HEK293 (cell line): ENCODE data around the gene SGMS1.
A peak's percentile ranks its signal among the peaks of the same experiment; 100 is the strongest.

Experiments
- ZFHX2 ChIP-seq: fragments of 450-650 bp; formaldehyde crosslinking; conservative IDR thresholded peaks from 2 replicates; pipeline ENCODE4 v1.5.1; 2016; ENCODE audit warnings: missing biosample characterization, missing genetic modification characterization
- ZNF19 ChIP-seq: fragments of 450-650 bp; formaldehyde crosslinking; IDR thresholded peaks from 2 replicates; pipeline ENCODE4; 2016; ENCODE audit warnings: missing biosample characterization, missing genetic modification characterization, low read depth
- ZNF501 ChIP-seq: fragments of 450-650 bp; formaldehyde crosslinking; IDR thresholded peaks from 2 replicates; pipeline ENCODE4 v1.5.1; 2016; ENCODE audit warnings: missing biosample characterization, missing genetic modification characterization
- ZXDB ChIP-seq: fragments of 450-650 bp; formaldehyde crosslinking; IDR thresholded peaks from 2 replicates; pipeline ENCODE4 v1.5.1; 2016; ENCODE audit warnings: missing biosample characterization, missing genetic modification characterization
- TF ChIP-seq, protein P1 (sequence below): fragments of 450-650 bp; formaldehyde crosslinking; IDR thresholded peaks from 2 replicates; pipeline ENCODE4 v1.5.1; 2016; ENCODE audit warnings: missing biosample characterization, missing genetic modification characterization, borderline replicate concordance
- TF ChIP-seq, protein P2 (sequence below): fragments of 450-650 bp; formaldehyde crosslinking; IDR thresholded peaks from 2 replicates; pipeline ENCODE4 v1.5.1; 2016; ENCODE audit warnings: missing biosample characterization, missing genetic modification characterization
- TF ChIP-seq, protein P3 (sequence below): fragments of 450-650 bp; formaldehyde crosslinking; IDR thresholded peaks from 2 replicates; pipeline ENCODE4 v1.5.1; 2016; ENCODE audit warnings: missing biosample characterization, missing genetic modification characterization, low read depth
- TF ChIP-seq, protein P4 (sequence below): fragments of 450-650 bp; formaldehyde crosslinking; conservative IDR thresholded peaks from 2 replicates; pipeline ENCODE4 v1.5.1; 2016; ENCODE audit warnings: low read depth, missing biosample characterization, missing genetic modification characterization

DNA sequence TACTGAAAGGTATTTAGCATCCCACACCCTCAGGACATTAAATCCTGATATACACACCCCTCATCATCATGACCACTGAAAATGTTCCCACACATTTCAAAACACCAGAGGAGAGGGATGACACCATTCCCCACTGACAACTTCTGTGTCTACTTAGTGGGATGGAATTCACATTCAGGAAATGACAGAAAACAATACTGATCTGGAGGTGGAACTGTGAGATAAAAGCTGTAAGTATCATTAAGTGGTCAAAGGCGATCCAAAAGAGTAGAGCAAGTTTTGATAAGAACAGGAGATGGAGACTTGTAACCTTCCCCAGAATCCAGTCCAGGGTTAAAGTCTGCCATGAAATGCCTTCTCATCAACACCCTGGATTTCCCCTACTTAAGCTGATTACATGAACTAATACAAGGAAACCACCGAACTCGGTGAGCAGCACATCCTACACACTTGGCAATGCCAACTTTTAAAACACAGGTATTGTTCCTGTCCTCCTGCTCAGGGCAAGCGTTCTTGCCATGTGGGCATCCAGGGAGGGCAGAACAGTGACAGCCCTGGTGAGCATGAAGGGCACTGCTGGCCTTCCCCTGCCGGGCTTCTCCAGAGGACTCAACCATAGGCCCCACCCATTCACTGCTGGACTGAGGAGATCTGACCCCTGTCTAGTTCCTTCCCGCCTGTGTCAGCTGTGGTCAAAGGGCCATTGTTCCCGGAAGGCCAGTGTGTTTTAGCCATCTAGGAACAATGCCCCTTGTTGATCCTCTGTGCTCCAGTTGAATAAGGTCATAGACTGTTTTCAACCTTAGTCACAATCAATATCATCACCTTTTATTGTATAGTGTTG, 85.0 kb downstream of the SGMS1 start:
- TF ChIP-seq, protein P1, sequence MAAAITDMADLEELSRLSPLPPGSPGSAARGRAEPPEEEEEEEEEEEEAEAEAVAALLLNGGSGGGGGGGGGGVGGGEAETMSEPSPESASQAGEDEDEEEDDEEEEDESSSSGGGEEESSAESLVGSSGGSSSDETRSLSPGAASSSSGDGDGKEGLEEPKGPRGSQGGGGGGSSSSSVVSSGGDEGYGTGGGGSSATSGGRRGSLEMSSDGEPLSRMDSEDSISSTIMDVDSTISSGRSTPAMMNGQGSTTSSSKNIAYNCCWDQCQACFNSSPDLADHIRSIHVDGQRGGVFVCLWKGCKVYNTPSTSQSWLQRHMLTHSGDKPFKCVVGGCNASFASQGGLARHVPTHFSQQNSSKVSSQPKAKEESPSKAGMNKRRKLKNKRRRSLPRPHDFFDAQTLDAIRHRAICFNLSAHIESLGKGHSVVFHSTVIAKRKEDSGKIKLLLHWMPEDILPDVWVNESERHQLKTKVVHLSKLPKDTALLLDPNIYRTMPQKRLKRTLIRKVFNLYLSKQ (tag by site-specific recombination), result no peak
- TF ChIP-seq, protein P2, sequence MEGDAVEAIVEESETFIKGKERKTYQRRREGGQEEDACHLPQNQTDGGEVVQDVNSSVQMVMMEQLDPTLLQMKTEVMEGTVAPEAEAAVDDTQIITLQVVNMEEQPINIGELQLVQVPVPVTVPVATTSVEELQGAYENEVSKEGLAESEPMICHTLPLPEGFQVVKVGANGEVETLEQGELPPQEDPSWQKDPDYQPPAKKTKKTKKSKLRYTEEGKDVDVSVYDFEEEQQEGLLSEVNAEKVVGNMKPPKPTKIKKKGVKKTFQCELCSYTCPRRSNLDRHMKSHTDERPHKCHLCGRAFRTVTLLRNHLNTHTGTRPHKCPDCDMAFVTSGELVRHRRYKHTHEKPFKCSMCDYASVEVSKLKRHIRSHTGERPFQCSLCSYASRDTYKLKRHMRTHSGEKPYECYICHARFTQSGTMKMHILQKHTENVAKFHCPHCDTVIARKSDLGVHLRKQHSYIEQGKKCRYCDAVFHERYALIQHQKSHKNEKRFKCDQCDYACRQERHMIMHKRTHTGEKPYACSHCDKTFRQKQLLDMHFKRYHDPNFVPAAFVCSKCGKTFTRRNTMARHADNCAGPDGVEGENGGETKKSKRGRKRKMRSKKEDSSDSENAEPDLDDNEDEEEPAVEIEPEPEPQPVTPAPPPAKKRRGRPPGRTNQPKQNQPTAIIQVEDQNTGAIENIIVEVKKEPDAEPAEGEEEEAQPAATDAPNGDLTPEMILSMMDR (tag by site-specific recombination), result no peak
- TF ChIP-seq, protein P3, sequence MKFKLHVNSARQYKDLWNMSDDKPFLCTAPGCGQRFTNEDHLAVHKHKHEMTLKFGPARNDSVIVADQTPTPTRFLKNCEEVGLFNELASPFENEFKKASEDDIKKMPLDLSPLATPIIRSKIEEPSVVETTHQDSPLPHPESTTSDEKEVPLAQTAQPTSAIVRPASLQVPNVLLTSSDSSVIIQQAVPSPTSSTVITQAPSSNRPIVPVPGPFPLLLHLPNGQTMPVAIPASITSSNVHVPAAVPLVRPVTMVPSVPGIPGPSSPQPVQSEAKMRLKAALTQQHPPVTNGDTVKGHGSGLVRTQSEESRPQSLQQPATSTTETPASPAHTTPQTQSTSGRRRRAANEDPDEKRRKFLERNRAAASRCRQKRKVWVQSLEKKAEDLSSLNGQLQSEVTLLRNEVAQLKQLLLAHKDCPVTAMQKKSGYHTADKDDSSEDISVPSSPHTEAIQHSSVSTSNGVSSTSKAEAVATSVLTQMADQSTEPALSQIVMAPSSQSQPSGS (tag by site-specific recombination), result no peak
- TF ChIP-seq, protein P4, sequence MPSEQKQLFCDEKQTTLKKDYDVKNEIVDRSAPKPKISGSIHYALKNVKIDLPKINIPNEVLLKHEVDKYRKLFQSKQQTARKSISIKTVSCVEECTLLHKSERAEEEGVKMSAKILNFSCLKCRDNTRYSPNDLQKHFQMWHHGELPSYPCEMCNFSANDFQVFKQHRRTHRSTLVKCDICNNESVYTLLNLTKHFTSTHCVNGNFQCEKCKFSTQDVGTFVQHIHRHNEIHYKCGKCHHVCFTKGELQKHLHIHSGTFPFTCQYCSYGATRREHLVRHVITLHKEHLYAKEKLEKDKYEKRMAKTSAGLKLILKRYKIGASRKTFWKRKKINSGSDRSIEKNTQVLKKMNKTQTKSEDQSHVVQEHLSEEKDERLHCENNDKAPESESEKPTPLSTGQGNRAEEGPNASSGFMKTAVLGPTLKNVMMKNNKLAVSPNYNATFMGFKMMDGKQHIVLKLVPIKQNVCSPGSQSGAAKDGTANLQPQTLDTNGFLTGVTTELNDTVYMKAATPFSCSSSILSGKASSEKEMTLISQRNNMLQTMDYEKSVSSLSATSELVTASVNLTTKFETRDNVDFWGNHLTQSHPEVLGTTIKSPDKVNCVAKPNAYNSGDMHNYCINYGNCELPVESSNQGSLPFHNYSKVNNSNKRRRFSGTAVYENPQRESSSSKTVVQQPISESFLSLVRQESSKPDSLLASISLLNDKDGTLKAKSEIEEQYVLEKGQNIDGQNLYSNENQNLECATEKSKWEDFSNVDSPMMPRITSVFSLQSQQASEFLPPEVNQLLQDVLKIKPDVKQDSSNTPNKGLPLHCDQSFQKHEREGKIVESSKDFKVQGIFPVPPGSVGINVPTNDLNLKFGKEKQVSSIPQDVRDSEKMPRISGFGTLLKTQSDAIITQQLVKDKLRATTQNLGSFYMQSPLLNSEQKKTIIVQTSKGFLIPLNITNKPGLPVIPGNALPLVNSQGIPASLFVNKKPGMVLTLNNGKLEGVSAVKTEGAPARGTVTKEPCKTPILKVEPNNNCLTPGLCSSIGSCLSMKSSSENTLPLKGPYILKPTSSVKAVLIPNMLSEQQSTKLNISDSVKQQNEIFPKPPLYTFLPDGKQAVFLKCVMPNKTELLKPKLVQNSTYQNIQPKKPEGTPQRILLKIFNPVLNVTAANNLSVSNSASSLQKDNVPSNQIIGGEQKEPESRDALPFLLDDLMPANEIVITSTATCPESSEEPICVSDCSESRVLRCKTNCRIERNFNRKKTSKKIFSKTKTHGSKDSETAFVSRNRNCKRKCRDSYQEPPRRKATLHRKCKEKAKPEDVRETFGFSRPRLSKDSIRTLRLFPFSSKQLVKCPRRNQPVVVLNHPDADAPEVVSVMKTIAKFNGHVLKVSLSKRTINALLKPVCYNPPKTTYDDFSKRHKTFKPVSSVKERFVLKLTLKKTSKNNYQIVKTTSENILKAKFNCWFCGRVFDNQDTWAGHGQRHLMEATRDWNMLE (tag by site-specific recombination), result no peak
- peak; percentile 75 for TF ChIP-seq ZFHX2 (tag by site-specific recombination)
- no peak for TF ChIP-seq ZNF501 (tag by site-specific recombination)
- no peak for TF ChIP-seq ZNF19 (tag by site-specific recombination)
- TF ChIP-seq ZXDB (tag by site-specific recombination), result no peak
